Spleen (tissue), 7 donors: Measurements from ENCODE around the gene DUSP8.
"Not testable (repeated sequence)": the region's sequence is repeated elsewhere in the genome, so short reads cannot be mapped to it uniquely, and the experiment has no call there.

Source experiments
- CTCF ChIP-seq, 11 experiments: fragments of 200-600 bp in 7 of 11; fragments of 450-650 bp in 4 of 11; sonication (generic) in 4 of 11; IDR thresholded peaks in 8 of 11; conservative IDR thresholded peaks in 3 of 11; 1 replicate in 7 of 11; 2 replicates in 4 of 11; pipeline versions ENCODE4 v1.4.0 to v1.8.0; 2016 to 2021; ENCODE audit warnings: antibody characterized with exemption in 11 of 11, inconsistent platforms in 4 of 11, mild to moderate bottlenecking in 1 of 11
- POLR2A ChIP-seq, 3 donors: fragments of 450-650 bp; IDR thresholded peaks; one replicate each; pipeline ENCODE4 v1.5.1; 2017; ENCODE audit warnings: antibody characterized with exemption in 3 of 3, mild to moderate bottlenecking in 1 of 3
- donor health status: DM: no; HTN: no; CAD: no; lungs with moderate emphysema.
- donor health status: DM: no; HTN: no; CAD: no.
- donor health status: DM: no; HTN: no; CAD: no.

DNA sequence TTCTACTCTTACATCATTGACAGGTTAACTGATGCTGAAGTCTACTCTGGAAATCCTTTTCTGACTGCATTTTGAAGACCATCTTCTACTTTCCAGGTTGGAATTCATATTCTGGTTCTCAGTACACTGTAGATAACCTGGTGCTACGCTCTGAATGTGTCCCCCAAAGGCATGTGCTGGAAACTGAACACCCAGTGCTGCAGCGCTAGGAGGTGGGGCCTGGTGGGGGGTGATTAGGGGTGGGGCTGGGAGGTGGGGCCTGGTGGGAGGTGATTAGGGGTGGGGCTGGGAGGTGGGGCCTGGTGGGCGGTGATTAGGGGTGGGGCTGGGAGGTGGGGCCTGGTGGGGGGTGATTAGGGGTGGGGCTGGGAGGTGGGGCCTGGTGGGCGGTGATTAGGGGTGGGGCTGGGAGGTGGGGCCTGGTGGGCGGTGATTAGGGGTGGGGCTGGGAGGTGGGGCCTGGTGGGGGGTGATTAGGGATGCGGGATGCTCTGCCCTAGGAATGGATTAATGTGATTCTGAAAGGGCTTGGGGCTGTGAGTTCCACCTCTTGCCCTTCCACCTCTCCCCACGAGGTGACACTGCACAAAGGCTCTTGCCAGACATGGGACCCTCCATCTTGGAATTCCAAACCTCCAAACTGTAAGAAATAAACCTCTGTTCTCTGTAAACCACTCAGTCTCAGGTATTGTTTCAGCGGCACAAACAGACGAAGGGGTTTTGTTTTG lies 59.4 kb downstream of the DUSP8 start:
- not testable (repeated sequence) for TF ChIP-seq POLR2A (IDR thresholded peaks at IDR 0.05); CTCF (IDR thresholded peaks at IDR 0.05 in 8 of 11, conservative IDR thresholded peaks at IDR 0.05 in 3 of 11)
